ENCODE results near the gene PLOD1. TPM values are rescaled to one million over a fixed set of nuclear protein-coding genes. Genes with fewer than 3 reads are reported as not detected.
"Not testable (repeated sequence)": the region's sequence is repeated elsewhere in the genome, so short reads cannot be mapped to it uniquely, and the experiment has no call there.

Gene PLOD1
- total RNA-seq, 1 donor from 2014 or later: 104 TPM

DNA sequence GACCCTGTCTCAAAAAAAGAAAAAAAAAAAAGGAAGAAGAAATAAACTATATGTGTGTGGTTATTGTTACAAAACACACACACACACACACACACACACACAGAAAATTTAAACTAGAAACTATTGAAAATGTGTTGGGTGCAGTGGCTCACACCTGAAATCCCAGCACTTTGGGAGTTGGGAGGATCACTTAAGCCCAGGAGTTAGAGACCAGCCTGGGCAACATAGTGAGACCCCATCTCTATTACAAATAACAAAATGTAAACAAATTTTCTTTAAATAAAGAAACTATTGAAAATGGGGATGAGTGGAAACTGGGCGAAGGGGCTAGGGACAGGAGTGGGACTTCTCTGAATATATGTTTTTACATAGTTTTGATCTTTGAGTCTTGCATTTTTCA, 31.3 kb upstream of the PLOD1 start:
- Histone ChIP-seq H3K27me3 (ENCODE audit: control insufficient read depth, insufficient read depth, low read length) (peaks cover 14% of the 10 kb centered on the region), H3K4me3 (ENCODE audit: low read depth, low read length) (no peak overlapping the region), H3K36me3 (ENCODE audit: control insufficient read depth, insufficient read depth, low read length) (no peaks in the 10 kb centered on the region)
- DNase-seq (ENCODE audit: low read depth): no peak
- TF ChIP-seq, protein P1, sequence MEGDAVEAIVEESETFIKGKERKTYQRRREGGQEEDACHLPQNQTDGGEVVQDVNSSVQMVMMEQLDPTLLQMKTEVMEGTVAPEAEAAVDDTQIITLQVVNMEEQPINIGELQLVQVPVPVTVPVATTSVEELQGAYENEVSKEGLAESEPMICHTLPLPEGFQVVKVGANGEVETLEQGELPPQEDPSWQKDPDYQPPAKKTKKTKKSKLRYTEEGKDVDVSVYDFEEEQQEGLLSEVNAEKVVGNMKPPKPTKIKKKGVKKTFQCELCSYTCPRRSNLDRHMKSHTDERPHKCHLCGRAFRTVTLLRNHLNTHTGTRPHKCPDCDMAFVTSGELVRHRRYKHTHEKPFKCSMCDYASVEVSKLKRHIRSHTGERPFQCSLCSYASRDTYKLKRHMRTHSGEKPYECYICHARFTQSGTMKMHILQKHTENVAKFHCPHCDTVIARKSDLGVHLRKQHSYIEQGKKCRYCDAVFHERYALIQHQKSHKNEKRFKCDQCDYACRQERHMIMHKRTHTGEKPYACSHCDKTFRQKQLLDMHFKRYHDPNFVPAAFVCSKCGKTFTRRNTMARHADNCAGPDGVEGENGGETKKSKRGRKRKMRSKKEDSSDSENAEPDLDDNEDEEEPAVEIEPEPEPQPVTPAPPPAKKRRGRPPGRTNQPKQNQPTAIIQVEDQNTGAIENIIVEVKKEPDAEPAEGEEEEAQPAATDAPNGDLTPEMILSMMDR (IDR thresholded peaks at IDR 0.05; ENCODE audit: insufficient read depth, low read length, poor library complexity, severe bottlenecking): no peak

DNA sequence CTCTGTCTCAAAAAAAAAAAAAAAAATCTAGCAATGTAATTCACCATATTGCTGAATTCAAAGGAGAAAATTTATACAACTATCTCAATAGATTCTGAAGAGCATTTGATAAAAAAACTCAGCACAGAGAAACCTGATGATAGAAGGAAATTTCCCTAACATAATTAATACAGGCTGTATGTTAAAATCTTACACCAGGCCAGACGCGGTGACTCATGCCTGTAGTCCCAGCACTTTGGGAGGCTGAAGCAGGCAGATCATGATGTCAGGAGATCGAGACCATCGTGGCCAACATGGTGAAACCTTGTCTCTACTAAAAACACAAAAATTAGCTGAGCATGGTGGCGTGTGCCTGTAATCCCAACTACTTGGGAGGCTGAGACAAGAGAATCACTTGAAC, 30.4 kb upstream of the PLOD1 start:
- not testable (repeated sequence) for DNase-seq (ENCODE audit: low read depth); H3K36me3 ChIP-seq (ENCODE audit: control insufficient read depth, insufficient read depth, low read length); H3K27me3 ChIP-seq (ENCODE audit: control insufficient read depth, insufficient read depth, low read length); H3K4me3 ChIP-seq (ENCODE audit: low read depth, low read length)

DNA sequence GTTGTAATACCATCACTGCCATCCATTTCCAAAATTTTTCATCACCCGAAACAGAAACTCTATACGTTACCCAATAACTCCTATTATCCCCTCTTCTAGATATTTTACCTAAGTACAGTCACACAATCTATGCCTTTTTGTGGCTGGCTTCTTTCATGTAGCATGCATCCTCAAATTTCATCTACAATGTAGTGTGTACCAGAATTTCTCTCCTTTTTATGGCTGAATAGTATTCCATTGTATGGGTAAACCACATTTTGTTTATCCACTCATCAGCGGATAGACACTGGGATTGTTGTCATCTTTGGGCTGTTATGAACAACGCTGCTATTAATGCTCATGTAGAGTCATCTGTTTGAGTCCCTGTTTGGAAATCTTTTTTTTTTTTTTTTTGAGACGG, 29.5 kb upstream of the PLOD1 start:
- Histone ChIP-seq H3K4me3 (ENCODE audit: low read depth, low read length) (no peak overlapping the region), H3K36me3 (ENCODE audit: control insufficient read depth, insufficient read depth, low read length) (no peaks in the 10 kb centered on the region), H3K27me3 (ENCODE audit: control insufficient read depth, insufficient read depth, low read length) (no peaks in the 10 kb centered on the region)
- TF ChIP-seq, protein P1 (IDR thresholded peaks at IDR 0.05; ENCODE audit: insufficient read depth, low read length, poor library complexity, severe bottlenecking): no peak
- DNase-seq (ENCODE audit: low read depth): no peak

DNA sequence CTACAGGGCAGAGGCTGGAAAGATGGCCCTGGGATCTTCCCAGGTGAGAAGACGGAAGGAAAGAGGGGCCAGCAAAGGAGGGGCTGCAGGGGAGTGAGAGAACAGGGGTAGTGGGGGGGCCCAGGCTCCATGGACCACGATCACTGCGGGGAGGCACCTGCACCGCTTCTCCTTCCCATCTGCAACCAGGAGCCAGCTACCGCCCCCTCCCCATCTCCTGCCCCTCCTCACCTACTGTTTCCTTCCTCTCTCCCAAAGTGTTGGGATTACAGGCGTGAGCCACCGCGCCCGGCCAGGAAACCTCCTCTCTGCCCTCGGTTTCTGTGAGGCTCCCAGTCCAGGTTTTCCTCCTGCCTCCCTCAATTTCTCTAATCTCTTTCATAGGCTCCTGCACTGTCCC, 27.6 kb upstream of the PLOD1 start:
- Histone ChIP-seq H3K27me3 (ENCODE audit: control insufficient read depth, insufficient read depth, low read length) (no peaks in the 10 kb centered on the region), H3K4me3 (ENCODE audit: low read depth, low read length) (no peak overlapping the region), H3K36me3 (ENCODE audit: control insufficient read depth, insufficient read depth, low read length) (no peaks in the 10 kb centered on the region)
- TF ChIP-seq, protein P1 (IDR thresholded peaks at IDR 0.05; ENCODE audit: insufficient read depth, low read length, poor library complexity, severe bottlenecking): no peak
- DNase-seq (ENCODE audit: low read depth): no peak

DNA sequence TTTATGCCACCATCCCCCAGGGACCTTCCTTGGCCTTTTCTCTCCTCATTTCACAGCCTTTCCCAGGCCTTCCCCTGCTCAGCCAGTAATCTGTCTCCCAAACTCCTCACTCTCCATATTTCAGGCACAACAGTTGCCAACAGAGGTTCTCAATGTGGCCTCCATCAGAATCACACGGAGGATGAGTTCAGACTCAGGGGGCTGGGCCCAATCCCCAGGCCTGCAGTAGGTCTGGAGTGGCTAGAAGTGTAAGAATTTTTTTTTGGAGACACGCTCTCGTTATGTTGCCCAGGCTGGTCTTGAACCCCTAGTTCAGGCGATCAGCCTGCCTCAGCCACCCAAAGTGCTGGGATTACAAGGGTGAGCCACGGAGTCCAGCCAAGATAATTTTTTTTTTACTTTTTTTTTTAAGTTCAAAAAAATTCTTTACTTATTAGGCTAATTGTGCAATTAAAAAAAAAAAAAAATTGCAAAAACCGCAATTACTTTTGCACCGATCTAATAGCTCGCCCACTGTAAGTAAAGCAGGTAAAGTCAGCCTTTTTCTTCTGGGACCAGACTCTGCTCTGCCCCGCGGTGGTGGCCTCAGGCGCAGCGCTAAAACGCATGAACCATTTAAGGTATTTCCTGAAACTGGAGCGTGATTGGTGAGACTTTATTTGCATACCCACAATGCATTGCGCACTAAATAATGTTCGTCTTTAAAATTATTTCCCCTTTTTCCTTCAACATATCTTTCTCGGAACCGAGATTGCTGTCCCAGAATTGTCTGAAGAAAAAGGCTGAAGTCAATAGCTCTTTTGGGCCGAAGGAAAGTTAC, 27.0 kb upstream of the PLOD1 start:
- H3K36me3 ChIP-seq (ENCODE audit: control insufficient read depth, insufficient read depth, low read length): no peaks in the 10 kb centered on the region
- DNase-seq (ENCODE audit: low read depth): peak; percentile 77
- TF ChIP-seq, protein P1 (IDR thresholded peaks at IDR 0.05; ENCODE audit: insufficient read depth, low read length, poor library complexity, severe bottlenecking): peak; percentile 90
- H3K27me3 ChIP-seq (ENCODE audit: control insufficient read depth, insufficient read depth, low read length): no peaks in the 10 kb centered on the region
- H3K4me3 ChIP-seq (ENCODE audit: low read depth, low read length): no peak overlapping the region

DNA sequence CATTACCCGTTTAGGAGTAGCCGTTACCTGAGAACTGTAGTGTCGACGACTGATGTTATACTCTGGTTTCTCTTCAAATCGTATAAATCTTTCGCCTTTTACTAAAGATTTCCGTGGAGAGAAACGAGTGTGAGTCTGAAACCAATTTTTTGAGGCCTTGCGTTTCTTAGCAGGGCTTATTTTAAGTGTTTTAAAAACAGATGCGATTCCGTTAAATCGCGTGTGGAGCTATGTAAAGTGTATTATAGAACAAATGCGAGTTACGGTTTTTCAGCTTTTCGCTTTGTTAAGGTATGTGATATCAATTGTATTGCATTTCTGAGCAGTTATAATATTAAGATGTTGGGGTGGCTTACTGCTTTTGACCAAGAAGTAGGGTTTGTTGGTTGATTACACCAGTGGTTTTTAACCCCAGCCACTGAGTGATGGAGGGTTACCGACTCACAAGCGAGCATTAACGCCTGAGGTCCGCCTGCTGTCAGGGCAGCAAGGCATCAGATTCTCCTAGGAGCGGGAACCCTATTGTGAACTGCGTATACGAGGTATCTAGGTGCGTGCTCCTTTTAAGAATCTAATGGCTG, 26.3 kb upstream of the PLOD1 start:
- peak; percentile 90 for DNase-seq (ENCODE audit: low read depth)
- Histone ChIP-seq H3K4me3 (ENCODE audit: low read depth, low read length) (peak overlapping the region; percentile 46), H3K36me3 (ENCODE audit: control insufficient read depth, insufficient read depth, low read length) (no peaks in the 10 kb centered on the region), H3K27me3 (ENCODE audit: control insufficient read depth, insufficient read depth, low read length) (no peaks in the 10 kb centered on the region)
- TF ChIP-seq, protein P1 (IDR thresholded peaks at IDR 0.05; ENCODE audit: insufficient read depth, low read length, poor library complexity, severe bottlenecking): no peak

DNA sequence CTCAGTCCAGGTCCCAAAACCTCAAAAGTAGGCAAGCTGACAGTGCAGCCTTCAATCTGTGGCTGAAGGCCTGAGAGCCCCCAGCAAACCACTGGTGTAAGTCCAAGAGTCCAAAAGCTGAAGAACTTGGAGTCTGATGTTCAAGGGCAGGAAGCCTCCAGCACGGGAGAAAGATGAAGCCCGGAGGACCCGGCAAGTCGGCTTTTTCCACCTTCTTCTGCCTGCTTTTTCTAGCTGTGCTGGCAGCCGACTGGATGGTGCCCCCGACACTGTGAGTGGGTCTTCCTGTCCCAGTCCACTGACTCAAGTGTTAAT, 23.6 kb upstream of the PLOD1 start:
- not testable (repeated sequence) for H3K27me3 ChIP-seq (ENCODE audit: control insufficient read depth, insufficient read depth, low read length); DNase-seq (ENCODE audit: low read depth); H3K4me3 ChIP-seq (ENCODE audit: low read depth, low read length); H3K36me3 ChIP-seq (ENCODE audit: control insufficient read depth, insufficient read depth, low read length)
